Measurements from ENCODE around the gene WDR13. TPM values are rescaled to one million over a fixed set of nuclear protein-coding genes. Genes with fewer than 3 reads are reported as not detected.
A peak's percentile ranks its signal among the peaks of the same experiment; 100 is the strongest.
"Not testable (repeated sequence)": the region's sequence is repeated elsewhere in the genome, so short reads cannot be mapped to it uniquely, and the experiment has no call there.

The WDR13 gene
- total RNA-seq, result 100 to 1,000 TPM in 1 of 3 donors, 10 to 100 TPM in 2; 97.2 to 113 (median 97.7) TPM

GRCh38 chrX:48597353-48598264 lies at the start of gene WDR13:
WDR13 (plus strand) TSS chrX:48597492; CDS start chrX:48597997, 505 bp downstream.
- H3K4me3 ChIP-seq, result peak within 1 kb of the TSS; percentile 57 to 74 (median 63)
- H3K27ac ChIP-seq, result peak within 1 kb of the TSS; percentile 96 to 97
- peak; percentile 75 to 93 (median 90) for TF ChIP-seq POLR2AphosphoS5 (IDR thresholded peaks at IDR 0.05)
- no peak for TF ChIP-seq CTCF (IDR thresholded peaks at IDR 0.05)
- DNase-seq (ENCODE audit: low spot score in 2 of 2), result peak; percentile 88 to 91
- H3K9me3 ChIP-seq, result no peaks in the 10 kb centered on the region
- no peaks in the 10 kb centered on the region for H3K4me1 ChIP-seq
- intact Hi-C loops (cut with DNase I; ENCODE audit: low total_unique reads), result no loop called here
- peaks cover 0 to 15% of the 10 kb centered on the region in 2 donors for H3K27me3 ChIP-seq
- no peaks in the 10 kb centered on the region for H3K36me3 ChIP-seq

- TF ChIP-seq CTCF (IDR thresholded peaks at IDR 0.05), result no peak
- Histone ChIP-seq H3K4me3 (no peak overlapping the region), H3K27ac (no peak overlapping the region), H3K27me3 (peaks cover 0 to 6% of the 10 kb centered on the region in 2 donors), H3K36me3 (no peaks in the 10 kb centered on the region), H3K9me3 (no peaks in the 10 kb centered on the region), H3K4me1 (no peaks in the 10 kb centered on the region)
- intact Hi-C loops (cut with DNase I; ENCODE audit: low total_unique reads), result no loop called here
- no peak for DNase-seq (ENCODE audit: low spot score in 2 of 2)
Observed at GRCh38 chrX:48548871-48549270, 48.4 kb upstream of the WDR13 start.

- DNase-seq (ENCODE audit: low spot score in 2 of 2); intact Hi-C loops (cut with DNase I; ENCODE audit: low total_unique reads); H3K4me1 ChIP-seq; H3K36me3 ChIP-seq; H3K4me3 ChIP-seq; H3K9me3 ChIP-seq; H3K27me3 ChIP-seq; H3K27ac ChIP-seq: not testable (repeated sequence)
Observed at GRCh38 chrX:48555731-48556325, 41.5 kb upstream of the WDR13 start.

GRCh38 chrX:48558271-48558670 lies 39.0 kb upstream of the WDR13 start:
- intact Hi-C loops (cut with DNase I; ENCODE audit: low total_unique reads), result no loop called here
- no peaks in the 10 kb centered on the region for H3K36me3 ChIP-seq
- TF ChIP-seq POLR2AphosphoS5 (IDR thresholded peaks at IDR 0.05) (no peak), POLR2A (IDR thresholded peaks at IDR 0.05) (no peak), CTCF (IDR thresholded peaks at IDR 0.05) (no peak)
- no peak overlapping the region for H3K4me3 ChIP-seq
- DNase-seq (ENCODE audit: low spot score in 2 of 2), result no peak
- no peaks in the 10 kb centered on the region for H3K4me1 ChIP-seq
- H3K27me3 ChIP-seq, result peaks cover 0 to 19% of the 10 kb centered on the region in 2 donors
- no peaks in the 10 kb centered on the region for H3K9me3 ChIP-seq
- no peak overlapping the region for H3K27ac ChIP-seq

- H3K27ac ChIP-seq, result no peak overlapping the region
- intact Hi-C loops (cut with DNase I; ENCODE audit: low total_unique reads), result no loop called here
- peaks cover 0 to 23% of the 10 kb centered on the region in 2 donors for H3K27me3 ChIP-seq
- H3K36me3 ChIP-seq, result no peaks in the 10 kb centered on the region
- no peak overlapping the region for H3K4me3 ChIP-seq
- no peaks in the 10 kb centered on the region for H3K9me3 ChIP-seq
- DNase-seq (ENCODE audit: low spot score in 2 of 2), result no peak
- no peaks in the 10 kb centered on the region for H3K4me1 ChIP-seq
- no peak for TF ChIP-seq POLR2A (IDR thresholded peaks at IDR 0.05)
- no peak for TF ChIP-seq POLR2AphosphoS5 (IDR thresholded peaks at IDR 0.05)
- no peak for TF ChIP-seq CTCF (IDR thresholded peaks at IDR 0.05)
Observed at GRCh38 chrX:48559636-48560035, 37.7 kb upstream of the WDR13 start.
